Body of pancreas (tissue), 4 donors: ENCODE measurements around the gene ZSWIM6.

ENCODE experiments used
- POLR2A ChIP-seq, 3 donors: fragments of 450-650 bp; IDR thresholded peaks; one replicate each; pipeline ENCODE4 v1.6.1; 2016; ENCODE audit warnings: antibody characterized with exemption in 3 of 3, mild to moderate bottlenecking in 2 of 3
- TF ChIP-seq, protein P1 (sequence below), 7 experiments: fragments of 450-650 bp in 4 of 7; fragments of 200-600 bp in 3 of 7; sonication (generic) in 3 of 7; IDR thresholded peaks; one replicate each; pipeline ENCODE4 v1.5.1; 2016 to 2019; ENCODE audit warnings: antibody characterized with exemption in 7 of 7

DNA sequence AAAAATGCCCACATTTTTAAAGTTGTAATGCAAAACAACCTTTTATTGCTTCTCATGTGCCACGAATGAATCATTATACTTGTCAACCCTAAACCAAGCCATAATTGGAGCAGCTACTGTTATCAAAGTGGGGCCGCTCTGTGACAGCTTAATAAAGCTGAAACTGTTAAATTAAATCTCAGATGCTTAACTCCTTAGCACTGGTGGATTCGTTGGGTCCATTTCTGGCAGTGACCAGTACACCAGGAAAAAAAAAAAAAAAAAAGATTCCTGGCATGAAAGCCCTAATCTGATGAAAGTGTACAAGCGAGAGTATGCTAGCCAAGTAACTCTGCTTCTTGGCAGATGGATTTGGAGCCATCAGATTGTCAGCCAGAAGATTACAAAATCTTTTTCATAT lies 164.8 kb downstream of the ZSWIM6 start:
- TF ChIP-seq, protein P1, sequence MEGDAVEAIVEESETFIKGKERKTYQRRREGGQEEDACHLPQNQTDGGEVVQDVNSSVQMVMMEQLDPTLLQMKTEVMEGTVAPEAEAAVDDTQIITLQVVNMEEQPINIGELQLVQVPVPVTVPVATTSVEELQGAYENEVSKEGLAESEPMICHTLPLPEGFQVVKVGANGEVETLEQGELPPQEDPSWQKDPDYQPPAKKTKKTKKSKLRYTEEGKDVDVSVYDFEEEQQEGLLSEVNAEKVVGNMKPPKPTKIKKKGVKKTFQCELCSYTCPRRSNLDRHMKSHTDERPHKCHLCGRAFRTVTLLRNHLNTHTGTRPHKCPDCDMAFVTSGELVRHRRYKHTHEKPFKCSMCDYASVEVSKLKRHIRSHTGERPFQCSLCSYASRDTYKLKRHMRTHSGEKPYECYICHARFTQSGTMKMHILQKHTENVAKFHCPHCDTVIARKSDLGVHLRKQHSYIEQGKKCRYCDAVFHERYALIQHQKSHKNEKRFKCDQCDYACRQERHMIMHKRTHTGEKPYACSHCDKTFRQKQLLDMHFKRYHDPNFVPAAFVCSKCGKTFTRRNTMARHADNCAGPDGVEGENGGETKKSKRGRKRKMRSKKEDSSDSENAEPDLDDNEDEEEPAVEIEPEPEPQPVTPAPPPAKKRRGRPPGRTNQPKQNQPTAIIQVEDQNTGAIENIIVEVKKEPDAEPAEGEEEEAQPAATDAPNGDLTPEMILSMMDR (IDR thresholded peaks at IDR 0.05), result no peak
- no peak for TF ChIP-seq POLR2A (IDR thresholded peaks at IDR 0.05)
